ENCODE results near the gene RBBP8NL. TPM values are rescaled to one million over a fixed set of nuclear protein-coding genes. Genes with fewer than 3 reads are reported as not detected.
A peak's percentile ranks its signal among the peaks of the same experiment; 100 is the strongest.

Gene RBBP8NL
- total and polyA plus RNA-seq, 4 donors = 0.21 to 1.3 (median 1.1) TPM

GRCh38 chr20:62430866-62431447, 3.6 kb upstream of the RBBP8NL start:
- TF ChIP-seq CTCF (IDR thresholded peaks at IDR 0.05; ENCODE audit: control extremely low read depth, extremely low read depth) = no peak
- Histone ChIP-seq H3K27ac (ENCODE audit: low read depth in 1 of 2, low read length in 1 of 2) (no peak overlapping the region), H3K4me3 (no peak overlapping the region), H3K36me3 (ENCODE audit: control insufficient read depth in 4 of 4, insufficient read depth in 4 of 4, low read length in 4 of 4) (no peaks in the 10 kb centered on the region), H3K9ac (ENCODE audit: insufficient read depth in 1 of 2, low read length in 2 of 2) (no peak overlapping the region), H3K9me3 (ENCODE audit: control insufficient read depth in 4 of 4, insufficient read depth in 3 of 4, low read length in 3 of 4) (peaks cover 0 to 2% (median 0%) of the 10 kb centered on the region in 4 donors), H3K4me1 (ENCODE audit: control insufficient read depth in 5 of 5, insufficient read depth in 5 of 5, low read length in 5 of 5) (peaks cover 0 to 73% (median 33%) of the 10 kb centered on the region in 5 donors), H3K27me3 (ENCODE audit: control insufficient read depth in 3 of 3, insufficient read depth in 3 of 3, low read length in 2 of 3) (no peaks in the 10 kb centered on the region)
- DNase-seq = peak in 1 of 3 donors; percentile 55
- 57 to 74% methylated on average over 23 of the region's 23 CpGs for whole genome bisulfite sequencing, 2 donors
- ATAC-seq (ENCODE audit: insufficient read depth, low FRiP score) = no peak

GRCh38 chr20:62430311-62430853, 3.0 kb upstream of the RBBP8NL start:
- DNase-seq = no peak
- 58 to 78% methylated on average over 10 of the region's 10 CpGs for WGBS, 2 donors
- H3K9ac ChIP-seq (ENCODE audit: insufficient read depth in 1 of 2, low read length in 2 of 2) = no peak overlapping the region
- no peak overlapping the region for H3K27ac ChIP-seq (ENCODE audit: low read depth in 1 of 2, low read length in 1 of 2)
- H3K27me3 ChIP-seq (ENCODE audit: control insufficient read depth in 3 of 3, insufficient read depth in 3 of 3, low read length in 2 of 3) = no peaks in the 10 kb centered on the region
- peaks cover 0 to 67% (median 27%) of the 10 kb centered on the region in 5 donors for H3K4me1 ChIP-seq (ENCODE audit: control insufficient read depth in 5 of 5, insufficient read depth in 5 of 5, low read length in 5 of 5)
- ATAC-seq (ENCODE audit: insufficient read depth, low FRiP score) = no peak
- no peak for TF ChIP-seq CTCF (IDR thresholded peaks at IDR 0.05; ENCODE audit: control extremely low read depth, extremely low read depth)
- peaks cover 0 to 2% (median 0%) of the 10 kb centered on the region in 4 donors for H3K9me3 ChIP-seq (ENCODE audit: control insufficient read depth in 4 of 4, insufficient read depth in 3 of 4, low read length in 3 of 4)
- no peaks in the 10 kb centered on the region for H3K36me3 ChIP-seq (ENCODE audit: control insufficient read depth in 4 of 4, insufficient read depth in 4 of 4, low read length in 4 of 4)
- H3K4me3 ChIP-seq = no peak overlapping the region

- no peak for DNase-seq
- no peak for ATAC-seq (ENCODE audit: insufficient read depth, low FRiP score)
- 82 to 85% methylated on average over 23 of the region's 23 CpGs for WGBS, 2 donors
These were observed 2.3 kb upstream of the RBBP8NL start for GRCh38 chr20:62429455-62430310.

More at GRCh38 chr20:62429455-62430310, 2.3 kb upstream of the RBBP8NL start:
- Histone ChIP-seq H3K27me3 (ENCODE audit: control insufficient read depth in 3 of 3, insufficient read depth in 3 of 3, low read length in 2 of 3) (no peaks in the 10 kb centered on the region), H3K4me3 (no peak overlapping the region), H3K9me3 (ENCODE audit: control insufficient read depth in 4 of 4, insufficient read depth in 3 of 4, low read length in 3 of 4) (peaks cover 0 to 2% (median 0%) of the 10 kb centered on the region in 4 donors), H3K9ac (ENCODE audit: insufficient read depth in 1 of 2, low read length in 2 of 2) (no peak overlapping the region), H3K4me1 (ENCODE audit: control insufficient read depth in 5 of 5, insufficient read depth in 5 of 5, low read length in 5 of 5) (peaks cover 0 to 62% (median 20%) of the 10 kb centered on the region in 5 donors), H3K27ac (ENCODE audit: low read depth in 1 of 2, low read length in 1 of 2) (no peak overlapping the region), H3K36me3 (ENCODE audit: control insufficient read depth in 4 of 4, insufficient read depth in 4 of 4, low read length in 4 of 4) (no peaks in the 10 kb centered on the region)
- TF ChIP-seq CTCF (IDR thresholded peaks at IDR 0.05; ENCODE audit: control extremely low read depth, extremely low read depth) = no peak

Measured in lung (tissue), 12 donors.